OCI-LY3 (cell line): ENCODE data around the gene UGCG.

Experiments
- CTCF ChIP-seq: fragments of 200-600, 300-600 bp; sonication (generic); IDR thresholded peaks from 2 replicates; pipeline ENCODE4 v1.5.1; 2014; ENCODE audit warnings: antibody characterized with exemption, low read length, low read depth
- EZH2phosphoT487 ChIP-seq: fragments of 200-600 bp; shearing (Covaris generic); IDR thresholded peaks from 2 replicates; pipeline ENCODE4 v1.6.1; 2018; ENCODE audit warnings: antibody characterized with exemption, mixed run types, low read depth

GRCh38 chr9:111860443-111860842, 36.2 kb upstream of the UGCG start:
- TF ChIP-seq CTCF: no peak
- no peak for TF ChIP-seq EZH2phosphoT487
